ENCODE results near the gene KY. TPM values are rescaled to one million over a fixed set of nuclear protein-coding genes. Genes with fewer than 3 reads are reported as not detected.

Gene KY
- total and polyA plus RNA-seq, 2 of the 13 experiments (the other 11 are each of a cell fraction or from before 2014, with no cell fraction given): not detected

DNA sequence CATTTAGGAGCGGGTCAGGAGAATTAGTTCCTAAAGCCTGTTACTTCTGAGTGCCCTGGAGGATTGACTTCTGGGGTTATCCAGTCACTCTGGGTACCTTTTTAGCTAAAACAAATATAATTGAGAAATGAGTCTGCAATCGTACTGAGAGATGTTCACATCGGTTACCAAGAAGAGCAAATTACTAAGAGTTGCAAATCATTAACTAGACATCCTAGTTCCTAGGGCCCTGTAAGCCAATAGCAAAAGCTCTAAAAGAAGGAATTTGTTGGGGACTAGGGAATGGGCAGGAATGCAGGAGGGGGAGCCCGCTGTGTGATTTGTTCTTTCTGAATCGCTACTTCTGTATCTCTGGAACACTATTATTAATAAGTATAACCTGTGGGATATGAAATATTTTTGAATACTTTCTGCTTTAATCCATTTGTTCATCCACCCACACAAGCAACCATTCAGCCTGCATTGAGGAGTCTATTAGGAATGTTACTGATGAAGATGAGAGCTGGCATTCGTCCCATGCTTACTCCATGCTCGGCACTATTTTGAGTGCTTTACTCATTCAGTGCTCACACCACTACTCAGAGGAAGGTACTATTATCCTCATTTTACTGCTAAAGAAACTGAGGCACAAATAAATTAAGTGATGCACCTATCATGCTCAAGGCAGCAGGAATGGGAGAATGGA, 31.5 kb upstream of the KY start (continued):
- TF ChIP-seq SP140L (CRISPR knock-in tag; IDR thresholded peaks at IDR 0.05; ENCODE audit: borderline replicate concordance) (no peak), GATA4 (IDR thresholded peaks at IDR 0.05; ENCODE audit: borderline replicate concordance, low read depth) (no peak), PHB2 (IDR thresholded peaks at IDR 0.05; ENCODE audit: partially characterized antibody) (no peak), ERF (CRISPR knock-in tag; IDR thresholded peaks at IDR 0.05) (no peak), MED1 (CRISPR knock-in tag; IDR thresholded peaks at IDR 0.05) (no peak), ZNF678 (CRISPR knock-in tag; IDR thresholded peaks at IDR 0.05) (no peak), REL (CRISPR knock-in tag; conservative IDR thresholded peaks at IDR 0.05) (no peak)

DNA sequence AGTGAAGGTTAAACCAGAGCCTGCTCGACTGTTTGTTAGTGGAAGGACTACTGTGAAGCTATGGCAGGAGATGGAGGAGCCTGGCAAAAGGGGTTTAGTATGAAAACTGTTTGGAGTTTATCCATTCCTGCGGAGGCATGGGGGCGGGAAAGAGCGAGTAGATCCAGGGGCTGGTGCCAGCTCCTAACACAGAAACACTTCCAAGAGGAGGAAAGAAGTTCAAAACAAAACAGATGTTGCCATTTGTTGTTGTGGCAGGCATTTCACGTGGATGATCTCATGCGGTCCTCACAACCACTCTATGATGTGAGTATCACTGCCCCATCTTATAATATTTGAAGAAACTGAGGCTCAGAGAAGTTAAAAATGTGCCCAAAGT, 30.7 kb upstream of the KY start:
- WGBS (ENCODE audit: low lambda C conversion rate): 10% methylated on average over 6 of the region's 6 CpGs

More for the DNA sequence above, 30.7 kb upstream of the KY start:
- H4K20me1 ChIP-seq (ENCODE audit: insufficient read depth, low read length): no peaks in the 10 kb centered on the region
- H3K9me3 ChIP-seq (ENCODE audit: low read length): no peaks in the 10 kb centered on the region
- in situ Hi-C loops (cut with HindIII; ENCODE audit: extremely low pct_ligation_motif_present, low pct_unique_long_range_greater_than_20kb): no loop called here
- no peak for TF ChIP-seq TCF7L2 (IDR thresholded peaks at IDR 0.05; ENCODE audit: low read depth, low read length)
- no peak for TF ChIP-seq DMAP1 (CRISPR knock-in tag; IDR thresholded peaks at IDR 0.05)
- TF ChIP-seq ZIK1 (CRISPR knock-in tag; IDR thresholded peaks at IDR 0.05; ENCODE audit: borderline replicate concordance, low read depth): no peak
- no peak for TF ChIP-seq TGIF2 (CRISPR knock-in tag; IDR thresholded peaks at IDR 0.05)
- no peak for TF ChIP-seq TRIM24 (CRISPR knock-in tag; IDR thresholded peaks at IDR 0.05)
- TF ChIP-seq MTA1 (CRISPR knock-in tag; IDR thresholded peaks at IDR 0.05; ENCODE audit: borderline replicate concordance): no peak
- no peak for TF ChIP-seq ZNF441 (CRISPR knock-in tag; IDR thresholded peaks at IDR 0.05; ENCODE audit: borderline replicate concordance)
- TF ChIP-seq GMEB1 (CRISPR knock-in tag; IDR thresholded peaks at IDR 0.05; ENCODE audit: borderline replicate concordance): no peak
- TF ChIP-seq FLYWCH1 (CRISPR knock-in tag; IDR thresholded peaks at IDR 0.05): no peak
- no peak for TF ChIP-seq NR2F2 (IDR thresholded peaks at IDR 0.05; ENCODE audit: borderline replicate concordance, low read depth)
- no peak for TF ChIP-seq SSRP1 (CRISPR knock-in tag; IDR thresholded peaks at IDR 0.05)
- H3K4me2 ChIP-seq (ENCODE audit: low read depth, low read length): no peak overlapping the region
- H3K27ac ChIP-seq (ENCODE audit: extremely low read length, insufficient read depth, low read length): no peak overlapping the region
- CTCF ChIA-PET (ENCODE audit: low intra/inter-chr PET ratio, low total read pairs): no interaction called here
- peaks cover 0 to 1% of the 10 kb centered on the region in 2 experiments; a peak in 3 of 5 replicates for H3K27me3 ChIP-seq (ENCODE audit: control insufficient read depth in 1 of 2, insufficient read depth in 2 of 2, low read length in 2 of 2)
- no peaks in the 10 kb centered on the region for H3K4me1 ChIP-seq (ENCODE audit: insufficient read depth, low read length)
- ATAC-seq (no peak), FAIRE-seq (no peak), DNase-seq (ENCODE audit: low spot score) (no peak)
- intact Hi-C loops (cut with micrococcal nuclease; ENCODE audit: unreplicated experiment): no loop called here
- POLR2A ChIA-PET: no interaction called here
- no TSS peak for BruUV-seq (replicated peaks)
- no peak overlapping the region for H3K9ac ChIP-seq (ENCODE audit: insufficient read depth, low read depth, low read length)
- H3K79me2 ChIP-seq (ENCODE audit: insufficient read depth, low read length): no peaks in the 10 kb centered on the region
- no peaks in the 10 kb centered on the region for H3K36me3 ChIP-seq (replicated peaks in 1 of 2; ENCODE audit: control insufficient read depth in 1 of 2, insufficient read depth in 2 of 2, low read length in 2 of 2)
- H2AFZ ChIP-seq (ENCODE audit: low read length): no peak overlapping the region
- no peak overlapping the region for H3K4me3 ChIP-seq (replicated peaks in 1 of 3; ENCODE audit: insufficient read depth in 1 of 3, low read depth in 2 of 3, low read length in 3 of 3)
